Upper lobe of right lung (tissue), 1 donor: ENCODE results near the gene LRP1B. TPM values are rescaled to one million over a fixed set of nuclear protein-coding genes. Genes with fewer than 3 reads are reported as not detected.

Experiments
- ATAC-seq: fragments of 200-7000 bp; cut with Tn5 transposase; one replicate; pipeline ENCODE4 v1.9.1; 2020; ENCODE audit warnings: mild to moderate bottlenecking, moderate library complexity
- DNase-seq: peaks from one replicate; pipeline ENCODE4 v3.0.0-alpha.2; 2020
- H3K27ac ChIP-seq: fragments of 200-600 bp; one replicate; pipeline ENCODE4 v1.8.0; 2022
- H3K27me3 ChIP-seq: fragments of 200-600 bp; one replicate; pipeline ENCODE4 v1.8.0; 2022; ENCODE audit warnings: mild to moderate bottlenecking
- H3K36me3 ChIP-seq: fragments of 200-600 bp; one replicate; pipeline ENCODE4 v1.8.0; 2022
- H3K4me1 ChIP-seq: fragments of 200-600 bp; one replicate; pipeline ENCODE4 v1.8.0; 2022
- H3K4me3 ChIP-seq: fragments of 200-600 bp; one replicate; pipeline ENCODE4 v1.8.0; 2022; ENCODE audit warnings: mild to moderate bottlenecking
- H3K9me3 ChIP-seq: fragments of 200-600 bp; one replicate; pipeline ENCODE4 v1.8.0; 2022
- intact Hi-C: fragments of 100-400 bp; cut with DNase I; formaldehyde crosslinking; loops from one replicate; pipeline ENCODE4 v1.11.0; 2022
- total RNA-seq: library from RNA; stranded (reverse); fragmentation: NEBNext Ultra II Directional; extraction: Animal tissue kit (Norgen Biotek cat#: 25700); gene quantifications from one replicate; pipeline ENCODE4 v1.2.1, GENCODE V29; 2021
- TF ChIP-seq, protein P1 (sequence below): fragments of 200-600 bp; IDR thresholded peaks from one replicate; pipeline ENCODE4 v1.8.0; 2022; ENCODE audit warnings: antibody characterized with exemption
- donor health status: DM: no; HTN: yes; CAD: no; lungs with severe emphysema.

The LRP1B gene
- total RNA-seq, 1 donor from 2014 or later = 0.12 TPM

DNA sequence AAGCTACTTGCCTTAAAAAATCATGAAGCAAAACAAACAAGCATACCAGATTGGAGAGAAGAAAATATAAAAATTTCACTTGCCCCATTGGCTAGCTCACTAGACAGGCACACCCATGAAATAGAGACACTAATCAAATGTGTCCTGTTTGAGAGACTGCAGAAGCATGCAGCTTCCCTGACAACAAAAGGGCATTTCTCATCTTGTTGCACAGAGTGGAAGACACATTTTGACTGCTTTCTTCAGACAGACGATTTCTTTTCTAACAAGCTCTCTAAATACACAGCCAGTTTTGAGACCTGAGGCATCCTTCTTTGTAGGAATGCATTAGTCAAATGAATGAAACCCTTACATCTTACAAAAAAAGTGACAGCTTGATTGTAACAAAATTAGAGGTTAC is 1792.0 kb downstream of the LRP1B start:
- Histone ChIP-seq H3K27me3 (no peaks in the 10 kb centered on the region), H3K4me1 (no peaks in the 10 kb centered on the region), H3K4me3 (no peak overlapping the region), H3K9me3 (no peaks in the 10 kb centered on the region), H3K36me3 (no peaks in the 10 kb centered on the region), H3K27ac (no peak overlapping the region)
- no peak for DNase-seq
- intact Hi-C loops = no loop called here
- ATAC-seq = no peak
- TF ChIP-seq, protein P1, sequence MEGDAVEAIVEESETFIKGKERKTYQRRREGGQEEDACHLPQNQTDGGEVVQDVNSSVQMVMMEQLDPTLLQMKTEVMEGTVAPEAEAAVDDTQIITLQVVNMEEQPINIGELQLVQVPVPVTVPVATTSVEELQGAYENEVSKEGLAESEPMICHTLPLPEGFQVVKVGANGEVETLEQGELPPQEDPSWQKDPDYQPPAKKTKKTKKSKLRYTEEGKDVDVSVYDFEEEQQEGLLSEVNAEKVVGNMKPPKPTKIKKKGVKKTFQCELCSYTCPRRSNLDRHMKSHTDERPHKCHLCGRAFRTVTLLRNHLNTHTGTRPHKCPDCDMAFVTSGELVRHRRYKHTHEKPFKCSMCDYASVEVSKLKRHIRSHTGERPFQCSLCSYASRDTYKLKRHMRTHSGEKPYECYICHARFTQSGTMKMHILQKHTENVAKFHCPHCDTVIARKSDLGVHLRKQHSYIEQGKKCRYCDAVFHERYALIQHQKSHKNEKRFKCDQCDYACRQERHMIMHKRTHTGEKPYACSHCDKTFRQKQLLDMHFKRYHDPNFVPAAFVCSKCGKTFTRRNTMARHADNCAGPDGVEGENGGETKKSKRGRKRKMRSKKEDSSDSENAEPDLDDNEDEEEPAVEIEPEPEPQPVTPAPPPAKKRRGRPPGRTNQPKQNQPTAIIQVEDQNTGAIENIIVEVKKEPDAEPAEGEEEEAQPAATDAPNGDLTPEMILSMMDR = no peak

DNA sequence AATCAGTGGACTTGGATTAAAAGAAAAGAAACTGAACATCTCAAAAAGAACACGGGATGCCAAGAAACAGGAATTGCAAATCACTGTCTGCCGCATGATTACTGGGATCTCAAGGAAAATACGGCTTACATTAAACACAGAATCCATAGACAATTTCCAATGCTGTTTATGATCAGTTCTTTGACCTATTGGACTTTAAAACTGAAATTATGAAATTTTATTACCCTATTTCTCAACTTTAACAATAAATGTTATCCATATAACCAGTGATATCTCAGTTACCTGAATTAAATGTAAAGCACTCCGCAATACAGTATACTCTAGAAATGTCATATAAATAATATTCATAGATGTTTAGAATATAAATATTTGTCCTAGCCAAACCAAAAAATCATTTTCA is 1793.8 kb downstream of the LRP1B start:
- TF ChIP-seq, protein P1 = no peak
- intact Hi-C loops = no loop called here
- H3K4me3 ChIP-seq = no peak overlapping the region
- no peak overlapping the region for H3K27ac ChIP-seq
- H3K36me3 ChIP-seq = no peaks in the 10 kb centered on the region
- H3K9me3 ChIP-seq = no peaks in the 10 kb centered on the region
- no peaks in the 10 kb centered on the region for H3K27me3 ChIP-seq
- no peak for ATAC-seq
- H3K4me1 ChIP-seq = no peaks in the 10 kb centered on the region
- no peak for DNase-seq

DNA sequence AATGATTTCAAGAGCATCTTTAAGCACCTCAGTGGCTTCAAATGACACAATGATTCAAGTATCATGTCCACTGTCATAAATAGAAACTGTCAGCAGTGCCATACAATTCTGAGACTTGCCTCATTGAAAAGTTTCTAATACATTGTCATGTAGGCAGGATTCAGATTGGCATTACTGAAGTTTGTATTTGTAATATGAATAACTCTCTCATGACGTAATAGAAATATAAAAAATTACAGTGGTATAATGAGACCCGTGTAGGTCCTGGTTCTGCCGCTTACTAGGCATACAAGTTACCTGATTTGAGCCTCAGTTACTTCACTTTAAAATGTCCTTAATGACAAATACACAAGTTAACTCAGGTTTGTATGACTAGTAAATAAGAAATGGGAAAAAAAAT is 1814.5 kb downstream of the LRP1B start:
- intact Hi-C loops = no loop called here
- H3K9me3 ChIP-seq = no peaks in the 10 kb centered on the region

DNA sequence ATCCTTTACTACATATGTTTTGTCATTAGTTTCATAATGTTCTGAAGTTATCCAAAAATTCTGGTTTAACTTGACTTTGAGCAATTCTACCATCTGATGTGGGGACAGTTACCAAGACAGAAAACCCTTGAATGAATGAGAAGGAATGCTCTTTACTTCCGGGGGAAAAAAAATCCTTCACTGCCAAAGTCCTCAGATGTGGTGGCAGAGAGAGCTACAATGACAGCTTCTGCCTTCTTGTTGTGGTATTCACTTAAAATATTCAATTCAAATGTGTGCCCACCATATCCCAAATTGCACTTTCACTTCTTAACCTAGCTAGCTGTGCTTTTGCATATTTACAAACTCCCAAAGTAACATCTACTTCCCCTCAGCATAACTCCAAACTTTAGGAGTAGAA is 1818.9 kb downstream of the LRP1B start:
- Histone ChIP-seq H3K27ac (no peak overlapping the region), H3K9me3 (no peaks in the 10 kb centered on the region), H3K4me3 (no peak overlapping the region), H3K36me3 (no peaks in the 10 kb centered on the region), H3K4me1 (no peaks in the 10 kb centered on the region), H3K27me3 (no peaks in the 10 kb centered on the region)
- TF ChIP-seq, protein P1 = no peak
- DNase-seq (no peak), ATAC-seq (no peak)
- intact Hi-C loops = no loop called here

More for the DNA sequence above, 1814.5 kb downstream of the LRP1B start:
- TF ChIP-seq, protein P1 = no peak
- H3K4me1 ChIP-seq = no peaks in the 10 kb centered on the region
- DNase-seq (no peak), ATAC-seq (no peak)
- H3K27ac ChIP-seq = no peak overlapping the region
- H3K36me3 ChIP-seq = no peaks in the 10 kb centered on the region
- no peaks in the 10 kb centered on the region for H3K27me3 ChIP-seq
- H3K4me3 ChIP-seq = no peak overlapping the region

DNA sequence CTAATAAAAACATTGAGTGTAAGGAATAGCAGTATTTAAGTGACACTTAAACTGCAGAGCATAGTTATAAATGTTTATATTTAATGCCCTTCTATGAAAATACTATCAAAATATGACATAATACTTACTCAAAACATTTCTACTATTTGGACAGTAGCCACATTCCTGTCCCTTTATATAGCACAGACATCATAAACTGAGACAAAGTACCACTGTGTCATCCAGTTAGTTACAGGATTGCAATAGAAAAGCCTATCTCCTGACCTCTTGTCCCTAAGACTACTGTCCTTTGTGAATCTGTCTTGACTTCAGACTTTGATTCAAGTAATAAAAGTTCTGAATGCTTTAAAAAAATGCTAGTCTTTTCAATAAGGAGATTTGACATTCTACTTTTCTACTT is 1822.1 kb downstream of the LRP1B start:
- Histone ChIP-seq H3K4me3 (no peak overlapping the region), H3K36me3 (no peaks in the 10 kb centered on the region), H3K9me3 (no peaks in the 10 kb centered on the region), H3K4me1 (no peaks in the 10 kb centered on the region), H3K27me3 (no peaks in the 10 kb centered on the region), H3K27ac (no peak overlapping the region)
- TF ChIP-seq, protein P1 = no peak
- intact Hi-C loops = no loop called here
- no peak for ATAC-seq
- no peak for DNase-seq

DNA sequence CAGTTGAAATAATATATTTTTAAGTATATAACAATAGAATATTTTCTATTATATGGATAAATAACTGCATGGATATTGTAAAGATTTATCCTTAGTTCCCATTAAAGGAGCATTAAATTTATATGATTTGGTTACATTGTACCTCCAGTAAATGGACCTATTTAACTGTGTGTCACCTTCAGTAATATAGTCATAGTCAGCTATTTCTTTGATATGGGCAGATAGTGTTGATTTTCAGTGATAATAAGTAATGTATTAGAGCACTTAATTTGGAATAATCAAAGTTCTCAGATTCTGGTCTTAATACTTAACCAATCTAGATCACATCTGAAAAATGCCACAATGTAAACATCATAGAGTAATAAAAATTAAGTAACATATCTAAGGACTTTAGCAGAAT is 1823.3 kb downstream of the LRP1B start:
- Histone ChIP-seq H3K9me3 (no peaks in the 10 kb centered on the region), H3K4me1 (no peaks in the 10 kb centered on the region), H3K4me3 (no peak overlapping the region), H3K27me3 (no peaks in the 10 kb centered on the region), H3K36me3 (no peaks in the 10 kb centered on the region), H3K27ac (no peak overlapping the region)
- ATAC-seq = no peak
- intact Hi-C loops = no loop called here
- TF ChIP-seq, protein P1 = no peak
- DNase-seq = no peak
